GM12878 (cell line): ENCODE measurements around the gene XPNPEP1. TPM values are rescaled to one million over a fixed set of nuclear protein-coding genes. Genes with fewer than 3 reads are reported as not detected.

Experiments
- ATAC-seq: fragments of 200-7000 bp; cut with Tn5 transposase; 3 replicates; pipeline ENCODE4 v1.9.1; 2020; ENCODE audit warnings: mild to moderate bottlenecking, moderate library complexity
- BruUV-seq: library from RNA; stranded (reverse); fragments of 400-500 nt; replicated peaks from 2 replicates; lab custom pipeline; 2021; lab: Mats Ljungman, UMichigan
- CTCF ChIA-PET: fragments of 300-600 bp; sonication (Branson Sonifier 250); formaldehyde crosslinking; extraction: SDS; loops from one replicate; lab custom pipeline; 2021; ENCODE audit warnings: inconsistent platforms; lab: Yijun Ruan, JAX
- POLR2A ChIA-PET: fragments of 350-600 bp; formaldehyde crosslinking; extraction: SDS; loops from one replicate; lab custom pipeline; 2021; ENCODE audit warnings: inconsistent platforms; lab: Charles Lee
- RAD21 ChIA-PET: fragments of 300-600 bp; sonication (Branson Sonifier 250); formaldehyde crosslinking; loops from one replicate; lab custom pipeline; 2023; ENCODE audit warnings: antibody characterized with exemption; ENCODE audit not compliant: unreplicated experiment; lab: Charles Lee
- SMC1A ChIA-PET: fragments of 300-600 bp; sonication (Branson Sonifier 250); formaldehyde crosslinking; loops from one replicate; lab custom pipeline; 2023; ENCODE audit not compliant: unreplicated experiment, uncharacterized antibody; lab: Charles Lee
- DNase-seq: peaks from one replicate; pipeline ENCODE4 v3.0.0-alpha.2; 2011; ENCODE audit warnings: low read depth, low spot score
- FAIRE-seq: peaks from 3 replicates; lab custom pipeline; 2011; peaks lifted over from hg19 to GRCh38; lab: Jason Lieb, UNC
- H2AFZ ChIP-seq: 2 replicates; pipeline ENCODE4 v1.6.0; 2011; ENCODE audit warnings: low read depth, low read length, control low read depth; ENCODE audit not compliant: control insufficient read depth
- H3K27ac ChIP-seq: 2 replicates; pipeline ENCODE4 v1.5.1; 2011; ENCODE audit warnings: control low read depth; ENCODE audit not compliant: control insufficient read depth, insufficient read depth
- H3K27me3 ChIP-seq, 2 experiments: replicated peaks in 1 of 2; 2 replicates each; pipeline versions ENCODE4 v1.6.0 to v1.6.1; 2011; ENCODE audit warnings: low read length in 1 of 2; ENCODE audit not compliant: control insufficient read depth in 2 of 2, insufficient read depth in 2 of 2
- H3K36me3 ChIP-seq, 2 experiments: 2 replicates each; pipeline ENCODE4 v1.5.1; 2011; ENCODE audit warnings: low read length in 1 of 2; ENCODE audit not compliant: control insufficient read depth in 2 of 2, insufficient read depth in 2 of 2
- H3K4me1 ChIP-seq: 2 replicates; pipeline ENCODE4 v1.6.1; 2011; ENCODE audit warnings: mild to moderate bottlenecking, low read length, moderate library complexity, mixed read lengths; ENCODE audit not compliant: control insufficient read depth, insufficient read depth
- H3K4me2 ChIP-seq: 2 replicates; pipeline ENCODE4 v1.6.0; 2011; ENCODE audit warnings: control low read depth; ENCODE audit not compliant: control insufficient read depth, insufficient read depth
- H3K4me3 ChIP-seq: fragments of 200-600 bp; sonication (generic); 2 replicates; pipeline ENCODE4 v1.5.1; 2016
- H3K79me2 ChIP-seq: 2 replicates; pipeline ENCODE4 v1.6.0; 2011; ENCODE audit warnings: low read length; ENCODE audit not compliant: control insufficient read depth, insufficient read depth
- H3K9ac ChIP-seq: 2 replicates; pipeline ENCODE4 v1.8.0; 2011; ENCODE audit warnings: low read length, control low read depth, mixed read lengths; ENCODE audit not compliant: control insufficient read depth, insufficient read depth
- H3K9me3 ChIP-seq: replicated peaks from 3 replicates; pipeline ENCODE4 v1.5.1; 2011; ENCODE audit warnings: mild to moderate bottlenecking, low read length; ENCODE audit not compliant: control insufficient read depth, insufficient read depth
- H4K20me1 ChIP-seq: 2 replicates; pipeline ENCODE4 v1.6.0; 2011; ENCODE audit not compliant: control insufficient read depth, insufficient read depth
- CHD1 ChIP-seq: IDR thresholded peaks from 2 replicates; pipeline ENCODE4 v1.6.1; 2012; ENCODE audit warnings: low read depth, low read length, improper control_type of control experiment
- GABPA ChIP-seq: IDR thresholded peaks from 2 replicates; pipeline ENCODE4 v1.6.1; 2014; ENCODE audit warnings: antibody characterized with exemption, low read depth, mild to moderate bottlenecking, inconsistent platforms
- NFIC ChIP-seq: IDR thresholded peaks from 2 replicates; pipeline ENCODE4 v1.6.1; 2012; ENCODE audit warnings: low read depth, mild to moderate bottlenecking, inconsistent platforms, low read length, moderate library complexity
- SUPT20H ChIP-seq: IDR thresholded peaks from 2 replicates; pipeline ENCODE4 v1.6.1; 2011; ENCODE audit warnings: low read depth, mild to moderate bottlenecking, low read length, moderate library complexity, borderline replicate concordance; ENCODE audit not compliant: control insufficient read depth
- ZNF384 ChIP-seq: IDR thresholded peaks from 2 replicates; pipeline ENCODE4 v1.6.1; 2012; ENCODE audit warnings: low read depth, mild to moderate bottlenecking, low read length, improper control_type of control experiment, borderline replicate concordance
- WGBS: methylation state at CpG from one replicate; pipeline ENCODE4 v1.1.6; 2016; ENCODE audit warnings: low lambda C conversion rate; ENCODE audit not compliant: insufficient replicate concordance, insufficient coverage; ENCODE audit errors: missing lambda C conversion rate; 5-methylcytosine and 5-hydroxymethylcytosine counted together
- in situ Hi-C: fragments of 300-500 bp; cut with MboI; formaldehyde crosslinking; loops from 9 replicates; pipeline ENCODE4 v1.14.3; 2018; ENCODE audit warnings: mixed read lengths
- intact Hi-C: fragments of 100-400 bp; cut with micrococcal nuclease; formaldehyde crosslinking; loops from one replicate; pipeline ENCODE4 v1.14.2; 2022; ENCODE audit not compliant: unreplicated experiment
- polyA plus RNA-seq, 11 experiments: library from polyadenylated mRNA; depleted of rRNA in 4 of 11; unstranded in 6 of 11; stranded (reverse) in 5 of 11; fragments of >200 nt; fragmentation: Nextera tagmentation in 4 of 11; fragmentation: Illumina TruSeq in 1 of 11; extraction: Ambion mirVana in 4 of 11; extraction: Trizol in 1 of 11; gene quantifications; 1 replicate in 1 of 11; 2 replicates in 10 of 11; pipeline versions ENCODE4 v1.2.1 to v1.2.3, GENCODE V29; 2011 to 2016; ENCODE audit warnings: inconsistent platforms in 2 of 11, missing spikeins in 2 of 11, low read depth in 1 of 11
- total RNA-seq, 4 experiments: library from RNA; depleted of rRNA in 3 of 4; stranded (reverse); fragments of >200 nt in 3 of 4; fragmentation: Illumina TruSeq in 1 of 4; extraction: Trizol in 1 of 4; gene quantifications; 2 replicates each; pipeline versions ENCODE4 v1.2.1 to v1.2.3, GENCODE V29; 2013 to 2021

Gene XPNPEP1
- total and polyA plus RNA-seq, 10 of the 15 experiments (the other 5 are each of a cell fraction or from before 2014, with no cell fraction given), result 22.7 to 108 (median 43.5) TPM

GRCh38 chr10:109969760-109970346 lies 46.5 kb upstream of the XPNPEP1 start:
- RAD21 ChIA-PET, result interaction anchor here (2.7 kb wide), 1 partner anchor 86 kb away, joined by 11 read pairs; no protein-coding TSS in a partner anchor
- intact Hi-C loops, result no loop called here
- H4K20me1 ChIP-seq, result no peaks in the 10 kb centered on the region
- WGBS, result 41% methylated on average over 8 of the region's 8 CpGs
- SMC1A ChIA-PET, result interaction anchor here (1.0 kb wide), 1 partner anchor 11 kb away, joined by 3 read pairs; no protein-coding TSS in a partner anchor
- H3K36me3 ChIP-seq, result no peaks in the 10 kb centered on the region
- H3K27ac ChIP-seq, result no peak overlapping the region
- CTCF ChIA-PET, result interaction anchor here (0.9 to 3.4 kb wide), 5 partner anchors 8 to 65 kb away, joined by 3 to 30 read pairs (median 7); no protein-coding TSS in a partner anchor
- no peaks in the 10 kb centered on the region for H3K9me3 ChIP-seq
- in situ Hi-C loops, result no loop called here
- ATAC-seq, result no peak
- H3K4me2 ChIP-seq, result no peak overlapping the region
- no peak for TF ChIP-seq NFIC
- no peak for TF ChIP-seq SUPT20H
- TF ChIP-seq GABPA, result no peak
- no peak for TF ChIP-seq CHD1
- TF ChIP-seq ZNF384, result no peak
- H3K79me2 ChIP-seq, result no peaks in the 10 kb centered on the region
- H3K4me3 ChIP-seq, result no peak overlapping the region
- no peak overlapping the region for H3K9ac ChIP-seq
- H3K27me3 ChIP-seq, result peaks cover 0 to 3% of the 10 kb centered on the region in 2 experiments; a peak in 2 of 4 replicates
- BruUV-seq, result no TSS peak
- no peak for FAIRE-seq
- DNase-seq, result no peak
- POLR2A ChIA-PET, result no interaction called here
- H2AFZ ChIP-seq, result no peak overlapping the region
- no peaks in the 10 kb centered on the region for H3K4me1 ChIP-seq
